HG03175 (cell line): Measurements from ENCODE around the gene SAMD11.
A peak's percentile ranks its signal among the peaks of the same experiment; 100 is the strongest.

Source experiments
- ATAC-seq: cut with Tn5 transposase; IDR thresholded peaks from one replicate; pipeline ENCODE4 v1.9.1; 2021; ENCODE audit warnings: mild to moderate bottlenecking, moderate library complexity; ENCODE audit not compliant: unreplicated experiment

The SAMD11 gene

DNA sequence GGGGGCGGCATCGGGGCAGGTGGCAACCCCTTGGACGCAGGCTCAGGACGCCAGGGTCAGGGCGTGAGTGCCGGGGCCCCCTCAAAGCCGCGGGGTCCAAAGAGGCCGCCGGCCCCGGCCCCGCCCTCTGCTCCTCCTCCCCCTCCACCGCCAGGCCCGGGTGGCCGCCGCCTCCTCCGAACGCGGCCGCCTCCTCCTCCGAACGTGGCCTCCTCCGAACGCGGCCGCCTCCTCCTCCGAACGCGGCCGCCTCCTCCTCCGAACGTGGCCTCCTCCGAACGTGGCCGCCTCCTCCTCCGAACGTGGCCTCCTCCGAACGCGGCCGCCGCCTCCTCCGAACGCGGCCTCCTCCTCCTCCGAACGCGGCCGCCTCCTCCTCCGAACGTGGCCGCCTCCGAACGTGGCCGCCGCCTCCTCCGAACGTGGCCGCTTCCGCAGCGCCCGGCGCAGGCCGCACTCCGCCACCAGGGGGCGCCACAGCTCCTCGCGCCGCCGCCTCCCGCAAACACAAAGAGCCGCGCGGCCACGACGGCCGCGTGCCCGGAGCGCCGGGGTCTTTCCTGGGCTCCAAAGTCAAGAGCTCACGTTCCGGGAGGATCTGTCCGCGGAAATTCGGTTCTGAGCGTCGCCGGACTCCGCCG, 19.3 kb upstream of the SAMD11 start:
- ATAC-seq = peak; percentile 37

DNA sequence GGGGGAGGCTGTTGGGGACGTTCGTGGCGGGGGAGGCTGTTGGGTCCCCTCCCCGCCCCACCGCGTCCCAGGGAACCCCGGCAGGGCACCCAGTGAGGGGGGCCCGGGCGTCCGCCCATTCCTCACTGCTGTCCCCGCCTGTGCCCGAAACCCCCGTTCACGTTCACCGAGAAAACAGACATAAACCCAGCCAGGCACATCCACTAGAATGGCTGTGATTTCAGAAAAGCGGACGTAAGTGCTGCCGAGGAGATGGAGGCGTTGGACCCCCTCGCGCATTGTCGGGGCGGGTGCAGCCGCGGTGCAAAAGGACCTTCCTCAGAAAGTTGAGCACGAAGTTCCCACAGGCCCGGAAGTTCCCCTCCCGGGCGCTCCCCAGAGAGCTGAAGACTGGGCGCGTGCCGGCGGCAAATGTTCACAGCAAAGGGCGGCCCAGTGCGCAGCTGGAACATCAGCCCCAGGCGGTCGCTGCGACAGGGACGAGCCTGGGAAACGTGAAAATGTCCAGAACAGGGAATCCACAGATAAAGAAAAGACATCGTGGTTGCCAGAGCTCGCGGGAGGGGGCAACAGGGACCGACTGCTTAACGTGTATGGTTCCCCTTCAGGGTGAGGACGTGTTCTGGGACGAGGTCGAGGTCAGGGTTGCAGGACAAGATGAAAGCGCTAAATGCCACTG, 18.5 kb upstream of the SAMD11 start:
- ATAC-seq = no peak

DNA sequence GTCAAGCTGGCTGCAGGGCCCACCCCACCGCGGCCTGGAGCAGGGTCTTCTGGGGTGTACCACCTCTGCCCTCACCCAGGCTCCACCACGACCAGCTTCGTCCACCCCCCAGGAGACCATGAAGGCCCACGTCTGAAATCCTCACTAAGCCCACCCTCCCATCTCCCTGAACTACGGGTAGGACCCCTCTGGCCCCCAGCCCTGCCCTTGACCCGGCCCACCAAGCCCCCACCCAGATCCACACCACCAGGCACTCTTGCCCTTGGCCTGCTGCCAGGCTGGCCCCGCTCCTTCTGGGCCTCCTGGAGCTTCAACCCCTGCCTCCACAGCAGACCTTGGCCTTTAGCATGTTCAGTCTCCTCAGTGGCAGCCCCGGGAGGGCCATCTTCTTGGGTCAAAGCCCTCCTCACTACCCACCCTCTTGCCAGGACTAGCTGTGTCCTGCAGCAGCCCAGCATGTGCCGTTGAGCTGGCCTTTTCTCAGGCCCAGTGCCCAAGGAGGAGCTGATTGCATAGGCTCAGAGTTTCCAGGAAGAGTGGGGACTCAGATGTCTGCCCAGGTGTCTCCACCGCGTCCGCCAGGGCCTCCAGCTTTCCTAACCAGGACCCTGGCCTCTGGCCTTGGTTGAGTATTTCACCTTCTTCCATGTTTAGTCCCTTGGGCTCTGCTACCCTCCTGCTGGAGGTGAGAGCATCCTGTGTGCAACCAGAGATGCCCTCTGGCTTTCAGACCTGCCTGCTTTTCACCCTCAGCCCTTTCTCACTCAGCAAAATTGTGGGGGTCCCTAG, 17.7 kb upstream of the SAMD11 start:
- ATAC-seq = no peak

DNA sequence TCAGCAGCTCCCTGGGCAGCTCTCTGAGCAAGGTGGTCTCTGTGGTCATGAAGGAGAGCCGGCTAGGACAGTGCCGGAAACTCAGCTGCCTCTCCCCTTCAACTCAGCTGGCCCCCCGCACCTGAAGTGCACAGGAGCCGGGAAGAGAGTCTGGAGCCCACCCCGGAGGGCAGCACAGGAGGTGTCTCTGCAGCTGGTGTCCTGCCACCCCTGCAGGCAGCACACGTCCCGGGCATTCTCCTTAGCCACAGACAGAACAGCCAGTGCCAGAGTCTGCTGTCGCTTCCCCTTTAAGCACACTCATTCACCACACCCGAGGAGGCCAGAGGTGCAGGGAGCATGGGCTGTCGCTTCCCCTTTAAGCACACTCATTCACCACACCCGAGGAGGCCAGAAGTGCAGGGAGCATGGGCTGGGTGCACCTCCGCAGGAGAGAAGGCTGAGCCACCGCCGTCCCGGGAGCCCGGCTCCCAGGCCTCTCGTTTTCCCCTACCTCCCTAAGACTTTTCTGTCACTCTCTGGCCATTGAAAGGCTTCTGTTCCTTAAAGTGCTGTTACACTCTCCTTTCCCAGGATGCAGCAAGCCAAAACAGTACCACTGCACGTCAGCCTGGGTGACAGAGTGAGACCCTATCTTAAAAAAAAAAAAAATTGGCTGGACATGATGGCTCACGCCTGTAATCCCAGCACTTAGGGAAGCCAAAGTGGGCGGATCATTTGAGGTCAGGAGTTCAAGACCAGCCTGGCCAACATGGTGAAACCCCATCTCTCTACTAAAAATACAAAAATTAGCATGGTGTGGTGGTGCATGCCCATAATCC, 16.9 kb upstream of the SAMD11 start:
- ATAC-seq = no peak

DNA sequence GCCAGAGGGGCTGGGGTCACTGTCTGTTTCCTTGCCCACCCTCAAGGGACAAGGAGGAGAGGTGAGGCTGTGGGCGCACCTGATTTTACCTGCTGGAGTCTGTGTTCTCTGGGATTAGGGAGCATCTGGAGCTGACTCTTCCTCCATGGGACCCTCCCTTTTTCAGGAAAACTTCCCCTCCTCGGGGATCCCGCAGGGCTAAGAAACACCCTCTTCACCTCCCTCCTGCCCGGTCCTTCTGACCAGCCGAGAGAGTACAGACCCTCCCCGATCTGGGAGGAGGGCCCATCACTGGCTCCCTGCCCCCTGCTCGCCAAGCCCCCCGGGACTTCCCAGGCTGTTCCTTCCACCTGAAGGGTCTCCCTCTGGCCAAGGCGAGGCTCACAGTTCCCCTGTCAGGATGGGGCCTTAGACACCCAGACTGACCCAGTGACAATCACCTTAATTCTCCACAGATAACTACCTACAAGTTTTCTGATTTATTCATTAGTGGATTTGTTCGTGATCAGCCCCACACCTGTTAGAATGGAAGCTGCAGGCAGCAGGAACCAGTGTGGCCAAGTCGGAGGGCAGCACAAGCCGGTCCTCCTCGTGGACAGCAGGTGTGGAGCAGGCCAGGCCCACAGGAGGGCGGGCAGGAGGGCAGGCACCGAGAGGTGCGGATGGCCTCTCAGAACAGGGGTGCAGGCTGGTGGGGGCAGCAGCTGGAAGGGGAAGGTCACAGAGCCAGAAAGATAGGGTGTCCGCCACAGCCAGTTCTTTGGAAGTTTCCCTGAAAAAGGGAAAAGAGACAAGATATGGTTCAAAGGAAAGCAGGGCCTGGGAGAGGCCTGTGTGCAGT, 15.9 kb upstream of the SAMD11 start:
- no peak for ATAC-seq

DNA sequence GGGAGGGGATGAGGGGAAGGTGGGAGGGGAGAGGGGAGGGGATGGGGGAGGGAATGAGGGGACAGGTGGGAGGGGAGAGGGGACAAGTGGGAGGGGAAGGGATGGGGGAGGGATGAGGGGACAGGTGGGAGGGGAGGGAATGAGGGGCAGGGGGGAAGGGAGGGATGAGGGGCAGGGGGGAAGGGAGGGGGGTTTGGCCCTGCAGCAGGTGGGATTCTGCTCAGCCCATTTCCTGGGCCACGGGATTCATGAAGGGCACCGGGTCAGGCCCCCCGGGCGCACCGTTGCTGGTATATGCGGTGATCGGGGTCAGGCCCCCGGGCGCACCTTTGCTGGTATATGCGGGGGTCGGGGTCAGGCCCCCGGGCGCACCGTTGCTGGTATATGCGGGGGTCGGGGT, 15.1 kb upstream of the SAMD11 start:
- ATAC-seq = no peak

DNA sequence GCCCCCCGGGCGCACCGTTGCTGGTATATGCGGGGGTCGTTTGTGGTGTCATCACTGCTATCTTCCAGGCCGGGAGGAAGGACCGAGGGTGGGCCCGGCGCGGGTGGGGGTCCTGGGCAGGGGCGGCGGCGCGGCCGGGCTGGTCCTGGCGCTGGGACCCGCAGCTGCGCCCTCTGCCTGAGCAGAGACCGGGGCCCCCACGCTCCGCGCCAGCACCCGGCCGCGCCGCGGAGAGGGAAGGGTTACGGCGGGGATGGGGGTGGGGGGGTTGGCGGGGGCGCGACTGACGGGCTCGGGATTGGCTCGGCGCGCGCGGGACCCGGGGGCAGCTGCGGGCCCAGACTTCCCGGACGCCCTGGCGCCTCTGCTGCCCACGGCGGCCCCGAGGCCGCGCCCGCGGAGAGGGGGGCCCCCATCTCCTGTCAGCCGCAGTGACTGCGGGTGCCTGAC, 13.8 kb upstream of the SAMD11 start:
- no peak for ATAC-seq

DNA sequence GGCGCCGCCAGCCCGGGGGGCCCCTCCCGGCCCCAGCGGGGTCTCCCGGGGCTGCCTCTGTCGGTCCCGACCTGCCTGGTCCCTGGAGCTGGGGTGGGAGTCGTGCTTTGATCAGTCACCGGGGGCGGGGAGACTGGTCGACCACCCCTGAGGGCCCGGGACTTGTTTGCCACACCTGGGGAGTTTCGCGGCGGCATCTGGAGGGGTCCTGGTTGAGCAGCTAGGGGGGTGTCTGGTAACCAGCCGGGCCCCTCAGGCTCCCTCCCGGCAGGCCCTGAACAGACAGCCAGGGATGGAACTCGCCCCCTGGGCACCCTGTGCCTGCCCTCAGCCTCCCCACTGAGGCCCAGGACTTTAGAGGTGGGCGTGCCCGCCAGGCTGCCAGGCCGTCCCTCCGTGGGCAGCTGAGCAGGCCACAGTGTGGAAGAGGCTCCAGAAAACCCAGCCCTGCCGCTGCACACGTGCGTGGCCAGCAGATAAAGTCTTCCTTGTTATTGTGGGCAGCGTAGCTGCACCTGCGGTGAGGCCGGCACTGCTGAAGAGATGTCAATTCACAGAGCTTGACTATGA, 13.3 kb upstream of the SAMD11 start:
- ATAC-seq = no peak

DNA sequence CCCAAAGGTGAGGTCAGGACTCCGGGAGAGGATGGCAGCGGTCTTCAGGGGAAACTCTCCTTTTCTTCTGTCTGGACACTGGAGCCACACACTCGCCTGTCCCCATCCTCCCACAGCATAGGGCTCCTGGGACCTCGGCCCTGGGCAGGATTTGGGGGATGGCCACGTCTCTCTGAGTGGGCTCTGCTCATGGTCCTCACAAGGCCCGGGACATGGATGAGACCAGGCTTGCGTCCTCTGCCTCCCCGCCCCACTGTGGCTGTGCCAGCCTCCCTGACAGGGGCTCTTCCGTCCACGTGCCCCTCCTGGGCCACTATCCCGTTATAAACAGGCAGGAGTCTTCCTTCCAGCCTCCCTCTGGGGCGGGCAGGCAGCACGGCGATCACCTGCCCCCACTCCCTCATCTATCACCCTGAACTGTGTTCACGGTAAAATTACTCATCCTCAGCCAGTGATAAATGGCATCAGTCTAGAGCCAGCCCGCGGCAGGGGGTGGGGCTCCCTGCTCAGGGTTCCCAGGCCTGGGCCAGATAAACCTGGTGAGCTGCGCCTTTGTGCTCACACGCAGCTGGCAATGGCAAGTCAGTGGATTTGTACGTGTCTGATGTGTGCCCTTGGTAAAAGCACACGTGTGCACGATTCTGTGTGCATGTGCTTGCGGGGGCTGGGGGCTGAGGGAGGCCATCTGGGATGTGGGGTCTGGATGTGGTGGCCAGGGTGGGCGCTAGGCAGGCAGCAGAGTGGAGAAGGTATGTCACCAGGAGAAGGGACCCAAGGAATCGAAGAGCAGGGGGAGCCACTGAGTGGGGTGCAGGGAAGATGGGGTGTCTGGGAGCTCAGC, 12.6 kb upstream of the SAMD11 start:
- no peak for ATAC-seq

DNA sequence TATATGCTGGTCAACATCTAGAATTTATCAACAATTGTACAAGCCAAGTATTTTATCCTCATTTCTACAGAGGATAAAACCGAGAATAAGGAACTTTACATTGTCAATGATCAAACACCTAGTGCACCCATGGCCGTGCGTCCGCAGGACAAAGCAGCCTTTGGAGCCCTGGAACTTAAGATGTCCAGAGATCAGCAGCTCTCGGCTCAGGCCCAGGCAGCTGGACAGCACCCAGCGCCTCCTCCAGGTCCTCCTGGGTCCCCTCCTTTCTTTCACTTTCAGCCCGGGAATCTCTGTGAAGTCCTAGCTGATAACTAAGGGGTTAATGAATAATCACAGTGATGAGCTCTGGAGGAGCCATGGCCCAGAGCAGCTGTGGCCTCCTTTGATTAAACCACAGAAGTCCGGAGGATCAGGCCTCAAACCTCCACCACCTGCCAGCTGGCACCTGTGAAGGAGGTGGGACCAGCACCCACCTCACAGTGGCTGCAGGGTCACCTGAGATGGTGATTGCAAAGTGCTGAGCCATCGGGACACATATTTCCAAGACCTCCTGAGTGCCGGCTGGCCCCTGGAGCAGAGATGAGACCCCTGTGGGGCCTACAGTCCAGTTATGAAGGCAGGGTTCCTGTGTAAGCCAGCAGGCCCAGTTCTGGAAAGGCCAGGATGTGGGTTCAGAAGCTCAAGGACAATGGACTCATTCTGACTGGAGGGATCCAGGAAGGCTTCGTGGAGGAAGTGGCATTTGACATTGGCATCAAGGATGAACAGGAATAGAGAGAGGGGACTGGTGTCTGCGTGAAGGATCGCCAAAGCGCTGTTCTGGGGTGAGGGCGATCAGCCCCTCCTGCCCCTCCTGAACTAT, 11.6 kb upstream of the SAMD11 start:
- ATAC-seq = no peak

DNA sequence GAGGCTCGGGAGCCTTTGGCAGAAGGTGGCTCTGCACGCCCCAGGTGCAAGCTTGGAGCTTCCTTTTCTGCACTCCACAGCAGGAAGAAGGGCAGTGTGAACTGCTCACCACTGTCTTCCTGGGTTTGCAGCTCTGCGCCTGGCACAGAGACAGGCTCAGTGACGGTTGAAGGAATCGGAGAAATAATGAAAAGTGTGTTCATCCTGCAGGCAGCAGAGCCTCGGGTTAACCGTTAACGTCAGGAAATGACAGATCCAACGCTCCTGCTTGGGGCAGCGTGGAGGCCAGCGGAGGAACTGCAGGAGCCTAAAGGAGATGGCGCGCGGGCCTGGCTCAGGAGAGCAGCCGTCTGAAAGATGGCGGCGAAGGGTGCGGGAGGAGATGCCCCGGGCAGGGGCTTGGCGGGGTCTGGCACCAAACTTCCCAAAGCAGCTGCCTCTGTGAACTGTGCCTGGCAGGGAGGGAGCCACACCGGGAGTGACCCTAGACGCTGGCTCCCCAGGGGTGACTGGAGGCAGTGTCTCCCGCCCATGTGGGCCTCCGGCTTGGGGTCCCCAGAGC, 10.9 kb upstream of the SAMD11 start:
- no peak for ATAC-seq

DNA sequence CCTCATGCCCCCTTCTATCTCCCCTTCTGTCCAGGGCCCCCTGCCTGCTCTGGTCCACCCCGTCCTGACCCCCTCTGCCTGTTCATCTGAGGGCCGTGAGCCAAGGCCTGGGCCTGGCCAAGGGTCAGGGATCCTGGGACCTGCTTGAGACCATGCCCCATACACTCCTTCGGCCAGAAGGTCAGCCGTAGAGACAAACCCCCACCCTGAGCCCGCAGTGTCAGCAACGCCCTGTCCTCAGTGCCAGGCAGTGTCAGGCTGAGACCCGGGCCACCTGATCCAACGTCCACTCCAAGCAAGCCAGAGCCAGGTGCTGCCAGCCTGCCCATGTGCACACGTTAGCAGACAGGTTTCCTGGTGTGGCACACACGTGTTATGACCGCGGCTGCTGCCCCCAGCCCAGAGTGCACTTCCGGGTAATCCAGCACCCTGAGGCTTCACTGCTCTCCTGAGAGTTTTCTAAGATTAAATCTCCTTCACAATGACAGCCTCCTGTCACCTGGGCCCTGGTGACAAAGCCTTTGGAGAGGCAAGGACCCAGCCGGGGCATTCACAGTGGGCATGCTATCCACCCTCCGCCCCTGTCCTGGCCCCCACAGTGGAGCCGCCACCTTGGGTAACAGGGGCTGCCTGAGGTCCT, 10.1 kb upstream of the SAMD11 start:
- no peak for ATAC-seq

DNA sequence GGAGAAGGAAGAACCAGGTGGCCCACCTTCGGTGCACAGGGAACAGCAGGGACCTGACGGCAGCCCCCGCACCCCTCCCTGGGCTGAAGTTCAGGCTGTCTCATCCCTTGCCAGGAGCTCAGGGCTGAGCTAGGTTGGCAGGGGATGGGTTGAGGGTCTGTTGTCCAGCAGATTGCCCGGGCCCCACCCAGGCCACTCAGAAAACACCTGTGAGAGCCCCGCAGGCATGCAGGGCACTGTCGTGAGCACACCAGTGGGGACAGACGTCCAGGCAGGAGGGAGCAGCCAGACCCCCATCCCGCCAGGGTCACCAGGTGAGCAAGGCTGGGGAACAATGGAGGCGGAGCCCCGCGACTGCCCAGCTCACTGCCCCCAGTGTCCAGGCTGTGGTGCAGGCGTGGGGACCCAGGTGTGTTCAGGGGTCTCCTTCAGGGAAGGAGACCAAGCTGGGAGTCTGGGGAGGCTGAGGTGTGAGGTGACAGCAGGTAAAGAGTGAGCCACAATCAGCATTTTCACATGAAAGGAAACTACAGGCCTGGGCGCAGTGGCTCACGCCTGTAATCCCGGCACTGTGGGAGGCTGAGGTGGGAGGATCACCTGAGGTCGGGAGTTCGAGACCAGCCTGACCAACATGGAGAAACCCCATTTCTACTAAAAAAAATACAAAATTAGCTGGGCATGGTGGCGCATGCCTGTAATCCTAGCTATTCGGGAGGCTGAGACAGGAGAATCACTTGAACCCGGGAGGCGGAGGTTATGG, 9.4 kb upstream of the SAMD11 start:
- no peak for ATAC-seq

DNA sequence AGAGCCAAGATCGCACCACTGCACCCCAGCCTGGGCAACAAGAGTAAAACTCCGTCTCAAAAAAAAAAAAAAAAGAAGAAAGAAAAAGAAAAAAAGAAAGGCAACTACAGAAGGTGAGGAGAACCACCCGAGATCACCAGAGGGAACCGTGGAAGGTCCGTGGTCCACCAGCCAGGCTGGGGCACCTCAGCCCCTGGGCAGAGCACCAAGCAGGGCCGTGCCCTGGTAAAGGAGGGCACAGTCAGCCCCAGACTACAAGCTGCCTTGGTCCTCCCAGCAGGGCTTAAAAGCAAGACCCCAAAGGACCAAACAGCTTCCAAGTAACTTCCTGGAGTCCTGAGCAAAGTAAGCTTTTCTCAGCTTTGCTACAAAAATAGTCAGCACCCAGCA, 8.8 kb upstream of the SAMD11 start:
- no peak for ATAC-seq

DNA sequence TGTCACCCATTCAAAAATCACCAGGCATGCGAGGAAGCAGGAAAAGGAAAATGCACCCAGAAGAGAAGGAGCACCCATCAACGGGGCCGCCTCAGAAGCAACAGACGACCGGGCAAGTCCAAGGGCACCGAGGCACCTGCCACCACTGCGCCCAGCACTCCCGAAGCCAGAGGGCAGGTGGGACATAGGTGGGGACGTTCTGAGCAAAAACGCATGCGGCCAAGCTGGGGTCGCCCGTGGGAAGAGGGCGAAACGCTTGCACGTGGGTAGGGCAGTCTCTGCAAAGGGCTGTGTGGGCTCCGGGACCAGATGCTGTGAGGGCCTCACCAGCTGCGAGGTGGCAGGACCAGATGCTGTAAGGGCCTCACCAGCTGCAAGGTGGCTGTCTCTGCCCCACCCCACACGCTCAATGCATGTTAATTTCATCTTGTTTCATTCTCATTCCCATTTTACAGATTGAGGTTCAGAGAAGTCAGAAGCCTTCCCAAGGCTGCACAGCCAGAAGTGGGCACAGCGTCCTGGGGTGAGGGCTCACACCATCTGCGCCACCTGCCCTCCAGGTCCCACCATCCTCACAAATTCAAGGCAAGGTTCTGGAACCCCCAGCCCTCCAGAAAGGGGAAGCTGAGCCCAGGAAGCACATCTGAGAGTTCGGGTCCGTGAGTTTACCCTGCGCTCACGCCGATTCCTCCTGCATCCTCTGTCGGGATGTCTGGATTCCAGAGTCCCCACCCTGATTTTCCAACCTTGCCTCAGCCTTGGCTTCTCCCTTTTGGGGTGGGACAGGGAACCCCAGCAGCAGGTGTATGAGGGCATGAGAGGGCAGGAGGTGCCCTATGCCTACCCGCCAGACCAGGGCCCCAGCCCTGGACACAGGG, 8.2 kb upstream of the SAMD11 start:
- no peak for ATAC-seq
